PC-3 (cell line): ENCODE results near the gene EIF2AK3.

Experiments used
- CTCF ChIP-seq: fragments of 300-600 bp; sonication (generic); conservative IDR thresholded peaks from 2 replicates; pipeline ENCODE4 v1.5.1; 2017; ENCODE audit warnings: antibody characterized with exemption, low read depth, mild to moderate bottlenecking, low read length
- EZH2 ChIP-seq: fragments of 300-600 bp; sonication (generic); IDR thresholded peaks from one replicate; pipeline ENCODE4 v1.6.1; 2017; ENCODE audit warnings: antibody characterized with exemption, mild to moderate bottlenecking, low read length; ENCODE audit not compliant: unreplicated experiment
- EZH2phosphoT487 ChIP-seq: fragments of 300-600 bp; sonication (generic); IDR thresholded peaks from 2 replicates; pipeline ENCODE4 v1.6.1; 2018; ENCODE audit warnings: mild to moderate bottlenecking, antibody characterized with exemption, low read length, borderline replicate concordance

GRCh38 chr2:88656690-88657089 is 29.4 kb upstream of the EIF2AK3 start:
- TF ChIP-seq EZH2 (no peak), CTCF (no peak), EZH2phosphoT487 (no peak)
